OCI-LY3 (cell line): ENCODE data around the gene DDX5.

Experiments used
- H2AFZ ChIP-seq: fragments of 200-600, 300-600 bp; shearing (Covaris generic); 2 replicates; pipeline ENCODE4 v1.6.0; 2014; ENCODE audit warnings: antibody characterized with exemption, low read depth, low read length
- H3K27ac ChIP-seq: fragments of 200-600, 300-600 bp; sonication (generic); 2 replicates; pipeline ENCODE4 v1.5.1; 2014; ENCODE audit warnings: mild to moderate bottlenecking, low read length, moderate library complexity, mixed read lengths
- H3K27me3 ChIP-seq: fragments of 200-600, 300-600 bp; sonication (generic); 2 replicates; pipeline ENCODE4 v1.6.1; 2014; ENCODE audit warnings: low read depth, low read length, mixed read lengths
- H3K36me3 ChIP-seq: fragments of 200-600, 300-600 bp; sonication (generic); replicated peaks from 2 replicates; pipeline ENCODE3; 2014; ENCODE audit warnings: low read depth, low read length, mixed read lengths
- H3K4me1 ChIP-seq: fragments of 300-600, 200-600 bp; sonication (generic); 2 replicates; pipeline ENCODE4 v1.6.1; 2014; ENCODE audit warnings: low read length, mixed read lengths
- H3K4me2 ChIP-seq: fragments of 200-600, 300-600 bp; sonication (generic); 2 replicates; pipeline ENCODE4 v1.6.1; 2014; ENCODE audit warnings: low read length, mixed read lengths
- H3K4me3 ChIP-seq: fragments of 300-600, 200-600 bp; sonication (generic); 2 replicates; pipeline ENCODE4 v1.5.1; 2014; ENCODE audit warnings: antibody characterized with exemption, mild to moderate bottlenecking, low read length, moderate library complexity
- H3K79me2 ChIP-seq: fragments of 300-600, 200-600 bp; shearing (Covaris generic); 2 replicates; pipeline ENCODE4 v1.6.1; 2014; ENCODE audit warnings: mild to moderate bottlenecking, low read length, mixed read lengths
- H3K9ac ChIP-seq: fragments of 300-600, 200-600 bp; shearing (Covaris generic); 2 replicates; pipeline ENCODE4 v1.6.0; 2014; ENCODE audit warnings: mild to moderate bottlenecking, low read length, moderate library complexity
- H3K9me3 ChIP-seq: fragments of 200-600, 300-600 bp; shearing (Covaris generic); 2 replicates; pipeline ENCODE4 v1.6.1; 2014; ENCODE audit warnings: low read length, mixed read lengths; ENCODE audit not compliant: insufficient read depth
- H4K20me1 ChIP-seq: fragments of 200-600, 300-600 bp; sonication (generic); 2 replicates; pipeline ENCODE4 v1.6.1; 2016; ENCODE audit warnings: low read length, mixed read lengths; ENCODE audit not compliant: insufficient read depth
- EZH2phosphoT487 ChIP-seq: fragments of 200-600 bp; shearing (Covaris generic); IDR thresholded peaks from 2 replicates; pipeline ENCODE4 v1.6.1; 2018; ENCODE audit warnings: antibody characterized with exemption, mixed run types, low read depth
- TF ChIP-seq, protein P1 (sequence below): fragments of 200-600, 300-600 bp; sonication (generic); IDR thresholded peaks from 2 replicates; pipeline ENCODE4 v1.5.1; 2014; ENCODE audit warnings: antibody characterized with exemption, low read length, low read depth

The DDX5 gene

DNA sequence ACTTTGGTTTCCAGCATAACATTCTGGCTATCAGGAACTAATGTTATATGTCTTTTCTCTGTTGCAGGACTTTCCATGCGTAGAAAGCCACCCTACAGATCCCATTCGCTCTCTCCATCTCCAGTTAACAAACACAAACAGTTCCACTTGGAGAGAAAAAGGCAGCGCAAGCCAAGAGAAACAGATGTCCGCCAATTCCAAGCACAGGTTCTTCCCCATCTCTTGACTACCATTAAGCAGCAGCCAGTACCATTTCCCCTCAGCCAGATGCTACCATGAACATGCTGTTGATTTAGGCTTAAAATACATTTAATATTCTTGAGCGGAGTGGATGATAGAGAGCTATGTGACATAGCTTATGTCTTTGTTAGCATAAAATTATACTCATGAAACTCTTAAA, 23.1 kb upstream of the DDX5 start:
- Histone ChIP-seq H4K20me1 (no peaks in the 10 kb centered on the region), H3K9ac (no peak overlapping the region), H3K79me2 (no peaks in the 10 kb centered on the region), H3K4me2 (no peak overlapping the region), H3K4me1 (no peaks in the 10 kb centered on the region), H3K27me3 (no peaks in the 10 kb centered on the region), H2AFZ (no peak overlapping the region), H3K27ac (no peak overlapping the region), H3K36me3 (peaks cover 74% of the 10 kb centered on the region), H3K9me3 (no peaks in the 10 kb centered on the region), H3K4me3 (no peak overlapping the region)
- no peak for TF ChIP-seq EZH2phosphoT487
- TF ChIP-seq, protein P1, sequence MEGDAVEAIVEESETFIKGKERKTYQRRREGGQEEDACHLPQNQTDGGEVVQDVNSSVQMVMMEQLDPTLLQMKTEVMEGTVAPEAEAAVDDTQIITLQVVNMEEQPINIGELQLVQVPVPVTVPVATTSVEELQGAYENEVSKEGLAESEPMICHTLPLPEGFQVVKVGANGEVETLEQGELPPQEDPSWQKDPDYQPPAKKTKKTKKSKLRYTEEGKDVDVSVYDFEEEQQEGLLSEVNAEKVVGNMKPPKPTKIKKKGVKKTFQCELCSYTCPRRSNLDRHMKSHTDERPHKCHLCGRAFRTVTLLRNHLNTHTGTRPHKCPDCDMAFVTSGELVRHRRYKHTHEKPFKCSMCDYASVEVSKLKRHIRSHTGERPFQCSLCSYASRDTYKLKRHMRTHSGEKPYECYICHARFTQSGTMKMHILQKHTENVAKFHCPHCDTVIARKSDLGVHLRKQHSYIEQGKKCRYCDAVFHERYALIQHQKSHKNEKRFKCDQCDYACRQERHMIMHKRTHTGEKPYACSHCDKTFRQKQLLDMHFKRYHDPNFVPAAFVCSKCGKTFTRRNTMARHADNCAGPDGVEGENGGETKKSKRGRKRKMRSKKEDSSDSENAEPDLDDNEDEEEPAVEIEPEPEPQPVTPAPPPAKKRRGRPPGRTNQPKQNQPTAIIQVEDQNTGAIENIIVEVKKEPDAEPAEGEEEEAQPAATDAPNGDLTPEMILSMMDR, result no peak

DNA sequence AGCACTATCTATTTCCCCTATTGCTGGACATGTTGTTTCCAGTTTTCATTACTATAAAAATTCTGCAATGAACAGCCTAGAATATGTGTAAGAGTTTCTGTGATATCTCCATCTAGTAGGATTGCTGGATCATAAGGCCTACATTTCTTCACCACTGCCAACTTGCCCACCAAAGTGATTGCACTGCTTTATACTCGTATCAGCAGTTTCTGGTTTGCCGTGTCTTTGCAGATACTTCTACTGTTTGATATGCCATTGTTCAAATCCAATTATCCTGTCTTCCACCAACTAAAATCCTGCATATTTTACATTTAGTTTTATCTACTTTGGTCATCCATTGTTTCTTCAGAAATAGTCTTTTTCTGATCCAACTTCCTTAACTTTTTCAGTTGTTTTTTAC, 21.8 kb upstream of the DDX5 start:
- H3K4me3 ChIP-seq, result no peak overlapping the region
- no peak overlapping the region for H3K27ac ChIP-seq
- H4K20me1 ChIP-seq, result no peaks in the 10 kb centered on the region
- no peak for TF ChIP-seq EZH2phosphoT487
- TF ChIP-seq, protein P1, result no peak
- no peaks in the 10 kb centered on the region for H3K9me3 ChIP-seq
- H3K79me2 ChIP-seq, result no peaks in the 10 kb centered on the region
- no peak overlapping the region for H2AFZ ChIP-seq
- no peaks in the 10 kb centered on the region for H3K27me3 ChIP-seq
- no peak overlapping the region for H3K4me2 ChIP-seq
- H3K36me3 ChIP-seq, result peaks cover 69% of the 10 kb centered on the region
- no peaks in the 10 kb centered on the region for H3K4me1 ChIP-seq
- no peak overlapping the region for H3K9ac ChIP-seq

DNA sequence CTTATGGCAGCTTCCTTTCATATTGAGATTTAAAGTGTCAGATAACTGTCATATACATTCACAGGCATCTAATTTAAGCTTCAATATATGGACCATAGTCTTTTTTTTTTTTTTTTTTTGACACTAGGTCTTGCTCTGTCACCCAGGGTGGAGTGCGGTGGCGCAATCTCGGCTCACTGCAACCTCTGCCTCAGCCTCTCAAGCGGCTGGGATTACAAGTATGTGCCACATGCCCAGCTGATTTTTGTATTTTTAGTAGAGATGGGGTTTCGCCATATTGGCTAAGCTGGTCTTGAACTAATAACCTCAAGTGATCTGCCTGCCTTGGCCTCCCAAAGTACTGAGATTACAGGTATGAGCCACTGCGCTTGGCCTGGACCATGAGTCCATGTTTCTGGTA, 14.3 kb upstream of the DDX5 start:
- Histone ChIP-seq H3K27ac (no peak overlapping the region), H3K79me2 (no peaks in the 10 kb centered on the region), H3K9ac (no peak overlapping the region), H2AFZ (no peak overlapping the region), H3K9me3 (no peaks in the 10 kb centered on the region), H3K4me2 (no peak overlapping the region), H3K36me3 (peaks cover 46% of the 10 kb centered on the region), H4K20me1 (0 out of 2 replicates have a peak, but pooled peaks cover 7% of the 10 kb centered on the region), H3K4me1 (no peaks in the 10 kb centered on the region), H3K4me3 (no peak overlapping the region), H3K27me3 (no peaks in the 10 kb centered on the region)
- no peak for TF ChIP-seq EZH2phosphoT487
- TF ChIP-seq, protein P1, result no peak

DNA sequence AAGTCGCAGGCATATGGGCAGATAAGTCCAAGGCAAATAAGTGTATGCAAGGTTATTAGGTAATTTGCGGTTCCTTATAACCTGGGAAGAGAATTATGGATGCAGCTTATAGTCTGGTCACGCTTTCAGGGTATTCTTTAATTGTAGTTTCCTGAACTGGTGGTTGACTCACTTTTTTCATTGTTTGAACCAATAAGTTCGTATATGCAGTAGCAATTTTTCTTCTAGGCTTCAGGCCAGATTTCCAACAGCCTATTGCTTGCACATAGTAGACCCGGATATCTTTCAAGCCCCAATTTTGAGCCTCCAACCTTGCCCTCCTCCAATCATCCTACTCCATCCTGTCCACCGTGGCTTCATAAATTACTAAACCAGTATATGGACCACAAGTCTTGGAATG, 13.5 kb upstream of the DDX5 start:
- H3K4me3 ChIP-seq, result no peak overlapping the region
- no peak overlapping the region for H3K27ac ChIP-seq

More for the DNA sequence above, 13.5 kb upstream of the DDX5 start:
- TF ChIP-seq EZH2phosphoT487, result no peak
- TF ChIP-seq, protein P1, result no peak
- Histone ChIP-seq H3K79me2 (no peaks in the 10 kb centered on the region), H3K9ac (no peak overlapping the region), H3K4me1 (no peaks in the 10 kb centered on the region), H2AFZ (no peak overlapping the region), H3K9me3 (no peaks in the 10 kb centered on the region), H4K20me1 (0 out of 2 replicates have a peak, but pooled peaks cover 7% of the 10 kb centered on the region), H3K27me3 (no peaks in the 10 kb centered on the region), H3K4me2 (no peak overlapping the region), H3K36me3 (peaks cover 51% of the 10 kb centered on the region)
